ENCODE data around the gene GIPC2. TPM values are rescaled to one million over a fixed set of nuclear protein-coding genes. Genes with fewer than 3 reads are reported as not detected.

GIPC2 gene
- total and polyA plus RNA-seq, 2 of the 4 experiments (the other 2 are of a cell fraction), result 0.07 to 0.18 TPM

GRCh38 chr1:78036450-78036849 lies 9.3 kb upstream of the GIPC2 start:
- H3K4me3 ChIP-seq (ENCODE audit: insufficient read depth, low read depth, low read length), result no peak overlapping the region
- no peak overlapping the region for H3K27ac ChIP-seq (ENCODE audit: insufficient read depth, low read length)
- dilution Hi-C loops (cut with HindIII; ENCODE audit: low sequenced_read_pairs, unreplicated experiment), result no loop called here
- ChIA-PET CTCF (no interaction called here), POLR2A (ENCODE audit: unreplicated experiment) (no interaction called here)
- H2BK15ac ChIP-seq (ENCODE audit: low read depth, low read length), result no peak overlapping the region
- DNase-seq (no peak), ATAC-seq (ENCODE audit: low read depth) (no peak)
- 100% methylated on average over 1 of the region's 5 CpGs; no CpG with 5 or more reads in 1 of the 2 experiments for WGBS, 2 experiments (ENCODE audit: extremely low coverage in 2 of 2, insufficient read length in 1 of 2)
- no peaks in the 10 kb centered on the region for H4K20me1 ChIP-seq (ENCODE audit: insufficient read depth, low read length)
- no peak overlapping the region for H3K18ac ChIP-seq (ENCODE audit: low read depth, low read length)
- no peak for TF ChIP-seq ELK1 (IDR thresholded peaks at IDR 0.05; ENCODE audit: borderline replicate concordance, low read depth, low read length)
- TF ChIP-seq CEBPB (IDR thresholded peaks at IDR 0.05; ENCODE audit: low read depth, low read length), result peak; percentile 62
- no peak overlapping the region for H3K4me2 ChIP-seq (ENCODE audit: low read depth, low read length)
- no TSS peak for BruUV-seq (replicated peaks)
- H3K23ac ChIP-seq (ENCODE audit: low read depth, low read length), result no peak overlapping the region
- no peaks in the 10 kb centered on the region for H3K36me3 ChIP-seq (ENCODE audit: control insufficient read depth, insufficient read depth, low read length)
- no peak overlapping the region for H3K14ac ChIP-seq (replicated peaks; ENCODE audit: low read depth, low read length)
- no peak overlapping the region for H3K4ac ChIP-seq (ENCODE audit: low read depth, low read length)
- no peak overlapping the region for H2BK20ac ChIP-seq (ENCODE audit: low read depth, low read length)
- no peaks in the 10 kb centered on the region for H3K4me1 ChIP-seq (ENCODE audit: control insufficient read depth, insufficient read depth, low read length)
- intact Hi-C loops (cut with micrococcal nuclease), result no loop called here
- H3K9me3 ChIP-seq (ENCODE audit: control insufficient read depth, insufficient read depth, low read length), result no peaks in the 10 kb centered on the region
- H3K9ac ChIP-seq (ENCODE audit: low read depth, low read length), result no peak overlapping the region
- no peak overlapping the region for H2AK5ac ChIP-seq (ENCODE audit: low read depth, low read length)
- H2BK5ac ChIP-seq (ENCODE audit: low read depth, low read length, poor library complexity, severe bottlenecking), result no peak overlapping the region
- H3K56ac ChIP-seq (ENCODE audit: extremely low read depth, insufficient read depth, low read length), result no peak overlapping the region
- H3K9me1 ChIP-seq (ENCODE audit: insufficient read depth, low read length), result no peaks in the 10 kb centered on the region
- no peak overlapping the region for H2BK120ac ChIP-seq (ENCODE audit: low read depth, low read length)
- no peak overlapping the region for H4K5ac ChIP-seq (ENCODE audit: low read depth, low read length)
- no peaks in the 10 kb centered on the region for H3K79me1 ChIP-seq (ENCODE audit: low read depth in 1 of 2, low read length in 2 of 2)
- no peak overlapping the region for H4K91ac ChIP-seq (ENCODE audit: insufficient read depth, low read depth, low read length)
- in situ Hi-C loops (cut with MboI; ENCODE audit: low sequenced_read_pairs), result no loop called here
- H2AFZ ChIP-seq (replicated peaks; ENCODE audit: low read length, poor library complexity), result no peak overlapping the region
- H2AK9ac ChIP-seq (replicated peaks; ENCODE audit: low read depth, low read length, poor library complexity), result no peak overlapping the region
- H3K27me3 ChIP-seq (ENCODE audit: control insufficient read depth, insufficient read depth, low read length), result no peaks in the 10 kb centered on the region
- H4K8ac ChIP-seq (ENCODE audit: low read depth in 2 of 2, low read length in 2 of 2), result no peak overlapping the region

All from IMR-90 (cell line).